ENCODE measurements around the gene WNT7B.

Gene WNT7B

DNA sequence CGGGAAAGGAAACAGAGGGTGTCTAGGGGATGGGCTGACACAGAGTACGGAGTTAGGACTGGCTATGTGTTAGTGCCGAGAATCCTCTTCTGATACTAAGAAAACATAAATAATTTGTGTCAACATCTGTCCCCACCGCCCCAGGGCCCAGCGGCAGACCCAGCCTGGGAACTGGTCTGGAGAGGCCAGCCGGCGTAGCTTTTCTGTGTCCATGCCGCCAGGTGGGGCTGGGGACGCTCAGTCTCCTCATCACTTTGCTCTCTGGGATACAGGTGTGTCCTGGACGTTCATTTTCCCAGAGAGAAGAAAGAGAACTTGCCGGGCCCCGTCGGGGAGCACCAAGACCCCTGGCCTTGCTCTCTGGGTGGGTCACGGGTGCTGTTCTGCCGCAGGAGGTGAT, 54.7 kb downstream of the WNT7B start:
- no peaks in the 10 kb centered on the region for H3K36me3 ChIP-seq (replicated peaks; ENCODE audit: insufficient read depth, low read length)

DNA sequence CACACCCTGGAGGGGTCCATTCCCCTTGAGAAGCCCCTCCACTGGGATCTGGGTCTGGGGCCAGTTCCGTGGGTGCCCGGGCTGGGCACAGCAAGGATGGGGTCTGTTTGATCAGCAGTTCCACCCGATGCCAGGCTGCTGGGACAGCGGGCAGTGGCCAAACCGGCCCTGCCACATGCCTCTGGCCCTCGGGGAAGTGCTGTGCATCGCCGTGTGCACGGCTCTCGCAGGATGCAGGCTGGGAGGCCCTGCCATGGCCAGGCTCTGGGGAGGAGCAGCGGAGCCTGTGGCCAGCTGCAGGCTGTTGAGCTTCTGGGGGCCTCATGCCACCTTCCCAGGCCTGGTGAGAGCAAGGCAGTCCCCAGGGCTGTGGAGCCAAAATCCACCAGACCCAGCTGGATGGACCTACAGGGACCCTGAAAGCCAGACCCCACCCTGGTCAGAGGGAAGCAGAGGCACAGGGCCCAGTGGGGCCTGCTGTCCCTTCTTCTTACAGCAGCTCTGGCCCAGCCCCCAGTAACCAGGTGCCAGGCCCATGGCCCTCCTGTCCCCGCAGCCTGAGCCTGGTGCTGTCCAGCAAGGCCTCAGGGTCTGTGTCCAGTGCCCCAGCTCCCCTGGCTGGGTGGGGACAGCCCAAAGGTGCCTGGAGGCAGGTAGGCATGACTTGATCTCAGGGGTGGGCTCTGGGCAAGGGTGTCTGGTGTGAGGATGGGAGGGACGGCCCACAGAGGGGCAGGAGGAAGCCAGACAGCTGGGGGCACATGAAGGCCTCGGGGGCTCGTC, 57.3 kb downstream of the WNT7B start:
- Histone ChIP-seq H2AFZ (ENCODE audit: low read length) (no peak overlapping the region), H3K4me3 (ENCODE audit: low read length) (no peak overlapping the region), H3K4me2 (ENCODE audit: low read depth, low read length) (no peak overlapping the region), H3K4me1 (ENCODE audit: low read length) (no peaks in the 10 kb centered on the region), H3K9me3 (replicated peaks; ENCODE audit: insufficient read depth, low read length) (no peaks in the 10 kb centered on the region), H3K27me3 (replicated peaks; ENCODE audit: insufficient read depth, low read length) (peaks cover 93% of the 10 kb centered on the region), H3K79me2 (ENCODE audit: low read length) (no peaks in the 10 kb centered on the region), H3F3A (ENCODE audit: insufficient read depth, low read length) (no peaks in the 10 kb centered on the region), H4K20me1 (ENCODE audit: insufficient read depth, low read length) (no peaks in the 10 kb centered on the region), H3K36me3 (replicated peaks; ENCODE audit: insufficient read depth, low read length) (no peaks in the 10 kb centered on the region), H3K9ac (ENCODE audit: low read length) (no peak overlapping the region), H3K9me2 (replicated peaks; ENCODE audit: insufficient read depth, low read length) (no peaks in the 10 kb centered on the region), H3K27ac (ENCODE audit: low read length) (no peak overlapping the region)
- no peak for DNase-seq
- TF ChIP-seq, protein P1, sequence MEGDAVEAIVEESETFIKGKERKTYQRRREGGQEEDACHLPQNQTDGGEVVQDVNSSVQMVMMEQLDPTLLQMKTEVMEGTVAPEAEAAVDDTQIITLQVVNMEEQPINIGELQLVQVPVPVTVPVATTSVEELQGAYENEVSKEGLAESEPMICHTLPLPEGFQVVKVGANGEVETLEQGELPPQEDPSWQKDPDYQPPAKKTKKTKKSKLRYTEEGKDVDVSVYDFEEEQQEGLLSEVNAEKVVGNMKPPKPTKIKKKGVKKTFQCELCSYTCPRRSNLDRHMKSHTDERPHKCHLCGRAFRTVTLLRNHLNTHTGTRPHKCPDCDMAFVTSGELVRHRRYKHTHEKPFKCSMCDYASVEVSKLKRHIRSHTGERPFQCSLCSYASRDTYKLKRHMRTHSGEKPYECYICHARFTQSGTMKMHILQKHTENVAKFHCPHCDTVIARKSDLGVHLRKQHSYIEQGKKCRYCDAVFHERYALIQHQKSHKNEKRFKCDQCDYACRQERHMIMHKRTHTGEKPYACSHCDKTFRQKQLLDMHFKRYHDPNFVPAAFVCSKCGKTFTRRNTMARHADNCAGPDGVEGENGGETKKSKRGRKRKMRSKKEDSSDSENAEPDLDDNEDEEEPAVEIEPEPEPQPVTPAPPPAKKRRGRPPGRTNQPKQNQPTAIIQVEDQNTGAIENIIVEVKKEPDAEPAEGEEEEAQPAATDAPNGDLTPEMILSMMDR (IDR thresholded peaks at IDR 0.05; ENCODE audit: low read length): no peak
- no peak for TF ChIP-seq EZH2phosphoT487 (IDR thresholded peaks at IDR 0.05; ENCODE audit: low read length)
- TF ChIP-seq EZH2 (optimal IDR thresholded peaks at IDR 0.05; ENCODE audit: low read depth, low read length): no peak

More for the DNA sequence above, 54.7 kb downstream of the WNT7B start:
- H3K9ac ChIP-seq (ENCODE audit: low read length): no peak overlapping the region
- no peaks in the 10 kb centered on the region for H3K4me1 ChIP-seq (ENCODE audit: low read length)
- no peak overlapping the region for H3K27ac ChIP-seq (ENCODE audit: low read length)
- H2AFZ ChIP-seq (ENCODE audit: low read length): no peak overlapping the region
- TF ChIP-seq, protein P1 (IDR thresholded peaks at IDR 0.05; ENCODE audit: low read length): no peak
- TF ChIP-seq EZH2 (optimal IDR thresholded peaks at IDR 0.05; ENCODE audit: low read depth, low read length) (no peak), EZH2phosphoT487 (IDR thresholded peaks at IDR 0.05; ENCODE audit: low read length) (no peak)
- no peaks in the 10 kb centered on the region for H3K9me3 ChIP-seq (replicated peaks; ENCODE audit: insufficient read depth, low read length)
- no peak for DNase-seq
- H4K20me1 ChIP-seq (ENCODE audit: insufficient read depth, low read length): no peaks in the 10 kb centered on the region
- H3K9me2 ChIP-seq (replicated peaks; ENCODE audit: insufficient read depth, low read length): no peaks in the 10 kb centered on the region
- no peak overlapping the region for H3K4me3 ChIP-seq (ENCODE audit: low read length)
- no peak overlapping the region for H3K4me2 ChIP-seq (ENCODE audit: low read depth, low read length)
- peaks cover 96% of the 10 kb centered on the region for H3K27me3 ChIP-seq (replicated peaks; ENCODE audit: insufficient read depth, low read length)
- H3K79me2 ChIP-seq (ENCODE audit: low read length): no peaks in the 10 kb centered on the region
- no peaks in the 10 kb centered on the region for H3F3A ChIP-seq (ENCODE audit: insufficient read depth, low read length)

DNA sequence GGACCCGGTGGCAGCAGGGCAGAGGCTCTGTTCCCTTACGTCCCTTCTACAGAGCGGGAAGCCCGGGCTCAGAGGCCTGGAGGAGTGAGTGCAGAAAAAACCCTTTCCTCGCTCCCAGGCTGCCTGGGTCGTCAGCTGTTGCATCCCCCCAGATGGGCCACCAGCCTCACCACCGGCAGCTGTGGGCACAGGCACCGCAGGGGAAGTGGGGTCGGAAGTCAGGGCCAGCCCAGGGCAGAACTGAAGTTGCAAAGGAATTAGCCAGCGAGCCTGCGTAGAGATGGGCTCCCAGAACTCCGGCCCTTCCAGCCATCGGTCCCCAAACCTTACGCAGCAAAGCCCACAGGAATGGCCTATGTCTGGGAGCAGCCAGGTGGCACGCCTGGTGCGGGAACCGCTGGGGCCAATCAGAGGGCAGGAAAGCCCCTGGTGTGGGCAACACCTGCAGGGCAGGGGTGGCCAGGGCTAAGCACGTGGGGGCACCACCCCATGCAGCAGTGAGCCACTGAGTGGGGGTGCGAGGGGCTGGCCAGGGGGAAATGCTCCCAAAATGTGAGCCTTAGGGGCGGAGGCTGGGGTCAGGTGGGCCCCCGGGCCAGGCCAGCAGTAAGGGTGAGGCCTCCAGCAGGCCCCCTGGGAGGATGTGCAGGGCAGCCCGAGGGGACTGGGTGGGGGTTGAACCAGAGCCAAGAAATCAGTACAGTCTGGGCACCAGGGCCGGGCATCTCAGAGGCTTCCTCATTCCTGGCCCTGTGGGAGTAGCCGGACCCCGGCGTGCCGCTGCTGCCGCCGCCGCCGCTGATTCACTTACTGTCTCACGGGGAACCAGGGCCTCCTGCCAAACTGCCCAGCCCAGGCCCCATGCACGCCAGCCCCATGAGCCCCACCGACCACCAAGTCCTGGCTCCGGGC, 58.2 kb downstream of the WNT7B start:
- H3F3A ChIP-seq (ENCODE audit: insufficient read depth, low read length): no peaks in the 10 kb centered on the region
- H3K36me3 ChIP-seq (replicated peaks; ENCODE audit: insufficient read depth, low read length): no peaks in the 10 kb centered on the region
- no peaks in the 10 kb centered on the region for H4K20me1 ChIP-seq (ENCODE audit: insufficient read depth, low read length)
- no peak overlapping the region for H2AFZ ChIP-seq (ENCODE audit: low read length)
- no peak overlapping the region for H3K4me2 ChIP-seq (ENCODE audit: low read depth, low read length)
- no peak overlapping the region for H3K27ac ChIP-seq (ENCODE audit: low read length)
- DNase-seq: no peak
- peaks cover 89% of the 10 kb centered on the region for H3K27me3 ChIP-seq (replicated peaks; ENCODE audit: insufficient read depth, low read length)
- H3K9me2 ChIP-seq (replicated peaks; ENCODE audit: insufficient read depth, low read length): no peaks in the 10 kb centered on the region
- no peaks in the 10 kb centered on the region for H3K79me2 ChIP-seq (ENCODE audit: low read length)
- no peaks in the 10 kb centered on the region for H3K4me1 ChIP-seq (ENCODE audit: low read length)
- TF ChIP-seq EZH2phosphoT487 (IDR thresholded peaks at IDR 0.05; ENCODE audit: low read length): no peak
- TF ChIP-seq, protein P1 (IDR thresholded peaks at IDR 0.05; ENCODE audit: low read length): no peak
- no peak for TF ChIP-seq EZH2 (optimal IDR thresholded peaks at IDR 0.05; ENCODE audit: low read depth, low read length)
- H3K9me3 ChIP-seq (replicated peaks; ENCODE audit: insufficient read depth, low read length): no peaks in the 10 kb centered on the region
- no peak overlapping the region for H3K9ac ChIP-seq (ENCODE audit: low read length)
- H3K4me3 ChIP-seq (ENCODE audit: low read length): no peak overlapping the region

Measured in MM.1S (cell line).